NB4 (cell line): Measurements from ENCODE around the gene XYLT1.

ENCODE experiments used
- POLR2A ChIP-seq: IDR thresholded peaks from 2 replicates; pipeline ENCODE4 v1.6.1; 2011; ENCODE audit warnings: mild to moderate bottlenecking; ENCODE audit not compliant: insufficient read length; ENCODE audit errors: extremely low read depth
- TF ChIP-seq, protein P1 (sequence below): IDR thresholded peaks from one replicate; pipeline ENCODE4 v1.5.1; 2012; ENCODE audit warnings: low read depth, low read length

DNA sequence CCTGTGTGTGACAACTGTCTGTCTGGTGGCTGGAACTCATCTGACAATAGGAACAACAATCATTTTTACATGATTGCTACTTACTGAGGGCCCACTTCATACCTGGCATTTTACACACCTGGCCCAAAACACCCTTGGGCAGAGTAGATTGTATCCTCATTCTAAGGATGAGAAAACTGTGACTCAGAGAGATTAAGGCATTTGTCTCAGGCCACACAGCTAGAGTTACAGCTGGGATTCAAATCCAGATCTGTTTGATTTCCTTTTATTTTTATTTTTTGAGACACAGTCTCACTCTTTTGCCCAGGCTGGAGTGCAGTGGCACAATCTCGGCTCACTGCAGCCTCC, 242.1 kb downstream of the XYLT1 start:
- TF ChIP-seq, protein P1, sequence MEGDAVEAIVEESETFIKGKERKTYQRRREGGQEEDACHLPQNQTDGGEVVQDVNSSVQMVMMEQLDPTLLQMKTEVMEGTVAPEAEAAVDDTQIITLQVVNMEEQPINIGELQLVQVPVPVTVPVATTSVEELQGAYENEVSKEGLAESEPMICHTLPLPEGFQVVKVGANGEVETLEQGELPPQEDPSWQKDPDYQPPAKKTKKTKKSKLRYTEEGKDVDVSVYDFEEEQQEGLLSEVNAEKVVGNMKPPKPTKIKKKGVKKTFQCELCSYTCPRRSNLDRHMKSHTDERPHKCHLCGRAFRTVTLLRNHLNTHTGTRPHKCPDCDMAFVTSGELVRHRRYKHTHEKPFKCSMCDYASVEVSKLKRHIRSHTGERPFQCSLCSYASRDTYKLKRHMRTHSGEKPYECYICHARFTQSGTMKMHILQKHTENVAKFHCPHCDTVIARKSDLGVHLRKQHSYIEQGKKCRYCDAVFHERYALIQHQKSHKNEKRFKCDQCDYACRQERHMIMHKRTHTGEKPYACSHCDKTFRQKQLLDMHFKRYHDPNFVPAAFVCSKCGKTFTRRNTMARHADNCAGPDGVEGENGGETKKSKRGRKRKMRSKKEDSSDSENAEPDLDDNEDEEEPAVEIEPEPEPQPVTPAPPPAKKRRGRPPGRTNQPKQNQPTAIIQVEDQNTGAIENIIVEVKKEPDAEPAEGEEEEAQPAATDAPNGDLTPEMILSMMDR: no peak
- no peak for TF ChIP-seq POLR2A
